Measurements from ENCODE around the gene STIMATE.

- TF ChIP-seq POLR2A (IDR thresholded peaks at IDR 0.05): no peak
- TF ChIP-seq POLR2AphosphoS5 (IDR thresholded peaks at IDR 0.05): no peak
Measured at GRCh38 chr3:52896613-52897012, 735 bp downstream of the STIMATE start.

All from prostate gland (tissue), 1 donor.